Coronary artery (tissue), 2 donors: Measurements from ENCODE around the gene RNF26.
A peak's percentile ranks its signal among the peaks of the same experiment; 100 is the strongest.
"Not testable (repeated sequence)": the region's sequence is repeated elsewhere in the genome, so short reads cannot be mapped to it uniquely, and the experiment has no call there.

Experiments
- DNase-seq: peaks from one replicate; pipeline ENCODE4 v3.0.0-alpha.2; 2017; ENCODE audit warnings: low spot score
- H3K27ac ChIP-seq, 2 donors: fragments of 200-600 bp; sonication (generic); one replicate each; pipeline ENCODE4 v1.5.1; 2016 to 2019
- H3K4me3 ChIP-seq: fragments of 200-600 bp; sonication (generic); 2 replicates; pipeline ENCODE4 v1.5.1; 2016; ENCODE audit warnings: mild to moderate bottlenecking, moderate library complexity
- TF ChIP-seq, protein P1 (sequence below): fragments of 200-600 bp; sonication (generic); IDR thresholded peaks from one replicate; pipeline ENCODE4 v1.5.1; 2019; ENCODE audit warnings: antibody characterized with exemption

RNF26 gene

DNA sequence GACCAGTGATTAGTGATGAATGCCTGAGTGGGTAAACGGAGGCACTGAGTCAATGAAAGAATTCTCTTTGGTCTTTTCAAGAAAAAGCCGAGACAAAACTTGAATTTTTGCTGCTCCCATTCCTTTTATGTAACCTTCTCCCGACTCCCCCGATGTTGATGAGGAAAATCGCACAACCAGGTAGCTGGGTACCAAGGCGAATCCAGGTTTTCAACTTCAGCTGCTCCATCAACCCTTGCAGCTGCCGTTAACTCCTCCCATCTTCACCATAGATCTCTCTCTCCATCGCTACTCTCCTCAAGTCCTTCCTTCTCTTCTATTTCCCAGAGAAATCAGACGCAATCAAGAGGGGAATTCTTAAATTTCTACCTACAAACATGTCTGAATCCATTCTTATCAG is 47.8 kb downstream of the RNF26 start:
- no peak for DNase-seq
- peak overlapping the region; percentile 73 for H3K4me3 ChIP-seq
- TF ChIP-seq, protein P1, sequence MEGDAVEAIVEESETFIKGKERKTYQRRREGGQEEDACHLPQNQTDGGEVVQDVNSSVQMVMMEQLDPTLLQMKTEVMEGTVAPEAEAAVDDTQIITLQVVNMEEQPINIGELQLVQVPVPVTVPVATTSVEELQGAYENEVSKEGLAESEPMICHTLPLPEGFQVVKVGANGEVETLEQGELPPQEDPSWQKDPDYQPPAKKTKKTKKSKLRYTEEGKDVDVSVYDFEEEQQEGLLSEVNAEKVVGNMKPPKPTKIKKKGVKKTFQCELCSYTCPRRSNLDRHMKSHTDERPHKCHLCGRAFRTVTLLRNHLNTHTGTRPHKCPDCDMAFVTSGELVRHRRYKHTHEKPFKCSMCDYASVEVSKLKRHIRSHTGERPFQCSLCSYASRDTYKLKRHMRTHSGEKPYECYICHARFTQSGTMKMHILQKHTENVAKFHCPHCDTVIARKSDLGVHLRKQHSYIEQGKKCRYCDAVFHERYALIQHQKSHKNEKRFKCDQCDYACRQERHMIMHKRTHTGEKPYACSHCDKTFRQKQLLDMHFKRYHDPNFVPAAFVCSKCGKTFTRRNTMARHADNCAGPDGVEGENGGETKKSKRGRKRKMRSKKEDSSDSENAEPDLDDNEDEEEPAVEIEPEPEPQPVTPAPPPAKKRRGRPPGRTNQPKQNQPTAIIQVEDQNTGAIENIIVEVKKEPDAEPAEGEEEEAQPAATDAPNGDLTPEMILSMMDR: no peak
- peak overlapping the region in 1 of 2 donors; percentile 12 for H3K27ac ChIP-seq

DNA sequence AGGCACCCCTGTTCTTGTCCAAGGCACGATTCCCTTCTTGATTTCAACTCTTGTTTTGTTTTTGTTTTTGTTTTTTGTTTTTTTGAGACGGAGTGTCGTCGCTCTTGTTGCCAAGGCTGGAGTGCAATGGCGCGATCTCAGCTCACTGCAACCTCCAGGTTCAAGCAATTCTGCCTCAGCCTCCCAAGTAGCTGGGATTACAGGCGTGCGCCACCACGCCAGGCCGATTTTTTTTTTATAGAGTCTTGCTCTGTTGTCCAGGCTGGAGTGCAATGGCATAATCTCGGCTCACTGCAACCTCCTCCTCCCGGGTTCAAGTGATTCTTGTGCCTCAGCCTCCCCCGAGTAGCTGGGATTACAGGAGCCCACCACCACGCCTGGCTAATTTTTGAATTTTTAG is 48.2 kb downstream of the RNF26 start:
- peak overlapping the region; percentile 73 for H3K4me3 ChIP-seq
- DNase-seq, H3K27ac ChIP-seq: not testable (repeated sequence)

DNA sequence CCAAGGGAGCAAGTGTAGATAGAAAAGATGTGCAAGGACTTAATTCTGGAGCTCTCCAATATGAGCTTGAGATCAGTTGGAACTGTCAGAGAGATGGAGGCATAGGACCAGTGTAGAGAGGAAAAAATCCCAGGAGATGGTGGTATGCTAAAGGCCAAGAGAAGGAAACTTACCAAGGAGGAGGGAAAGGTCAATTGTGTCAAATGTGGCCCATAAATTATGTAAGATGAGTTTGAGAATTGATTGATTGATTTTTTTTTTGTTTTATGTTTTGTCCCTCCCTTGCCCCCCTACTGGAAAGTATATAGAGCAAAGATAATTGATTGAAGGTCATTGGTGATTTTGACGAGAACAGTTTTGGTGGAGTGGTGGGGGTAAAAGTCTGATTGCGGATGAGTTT is 50.0 kb downstream of the RNF26 start:
- H3K27ac ChIP-seq: no peak overlapping the region
- no peak for DNase-seq
- TF ChIP-seq, protein P1: no peak
- no peak overlapping the region for H3K4me3 ChIP-seq
